GM12892 (cell line): ENCODE data around the gene ZC2HC1B.
"Not testable (repeated sequence)": the region's sequence is repeated elsewhere in the genome, so short reads cannot be mapped to it uniquely, and the experiment has no call there.

Experiments
- DNase-seq: peaks from one replicate; pipeline ENCODE4 v3.0.0; 2011; ENCODE audit not compliant: insufficient read length
- FAIRE-seq: peaks from 2 replicates; lab custom pipeline; 2011; peaks lifted over from hg19 to GRCh38; lab: Jason Lieb, UNC
- POLR2A ChIP-seq: IDR thresholded peaks from 2 replicates; pipeline ENCODE4 v1.6.1; 2011; ENCODE audit warnings: low read depth, low read length, control low read depth
- POLR2AphosphoS5 ChIP-seq: IDR thresholded peaks from 2 replicates; pipeline ENCODE4 v1.6.1; 2011; ENCODE audit warnings: low read depth, low read length, control low read depth
- TAF1 ChIP-seq: IDR thresholded peaks from 2 replicates; pipeline ENCODE4 v1.6.1; 2011; ENCODE audit warnings: low read depth, mild to moderate bottlenecking, control low read depth, low read length, borderline replicate concordance

Gene ZC2HC1B

DNA sequence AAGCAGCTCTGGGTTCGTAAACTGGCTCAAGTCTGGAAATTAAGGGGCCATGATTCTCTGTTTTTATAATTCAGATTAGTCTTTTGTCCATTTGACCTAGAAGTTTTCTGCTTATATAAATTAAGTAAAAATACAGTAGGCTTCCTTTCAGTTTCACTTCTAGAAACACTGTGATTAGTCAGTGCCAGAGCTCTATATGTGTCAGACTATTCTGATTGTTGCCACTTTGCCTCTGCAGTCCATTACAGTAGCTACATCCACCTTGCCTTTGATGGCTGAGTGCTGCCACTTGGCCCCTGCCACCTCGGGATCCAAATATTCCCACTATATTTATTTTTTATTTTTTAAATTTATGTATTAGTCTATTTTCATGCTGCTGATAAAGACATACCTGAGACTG lies 7.9 kb downstream of the ZC2HC1B start:
- DNase-seq (no peak), FAIRE-seq (no peak)
- no peak for TF ChIP-seq TAF1
- no peak for TF ChIP-seq POLR2AphosphoS5
- no peak for TF ChIP-seq POLR2A

DNA sequence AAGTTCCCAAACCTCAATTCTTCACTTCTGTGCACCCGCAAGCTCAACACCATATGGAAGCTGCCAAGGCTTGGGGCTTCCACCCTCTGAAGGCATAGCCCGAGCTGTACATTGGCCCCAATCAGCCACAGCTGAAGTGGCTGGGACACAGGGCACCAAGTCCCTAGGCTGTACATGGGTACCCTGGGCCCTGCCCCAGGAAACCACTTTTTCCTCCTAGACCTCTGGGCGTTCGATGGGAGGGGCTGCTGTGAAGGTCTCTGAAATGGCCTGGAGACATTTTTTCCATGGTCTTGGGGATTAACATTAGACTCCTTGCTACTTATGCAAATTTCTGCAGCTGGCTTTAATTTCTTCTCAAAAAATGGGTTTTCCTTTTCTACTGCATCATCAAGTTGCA lies 9.3 kb downstream of the ZC2HC1B start:
- DNase-seq, FAIRE-seq: not testable (repeated sequence)

DNA sequence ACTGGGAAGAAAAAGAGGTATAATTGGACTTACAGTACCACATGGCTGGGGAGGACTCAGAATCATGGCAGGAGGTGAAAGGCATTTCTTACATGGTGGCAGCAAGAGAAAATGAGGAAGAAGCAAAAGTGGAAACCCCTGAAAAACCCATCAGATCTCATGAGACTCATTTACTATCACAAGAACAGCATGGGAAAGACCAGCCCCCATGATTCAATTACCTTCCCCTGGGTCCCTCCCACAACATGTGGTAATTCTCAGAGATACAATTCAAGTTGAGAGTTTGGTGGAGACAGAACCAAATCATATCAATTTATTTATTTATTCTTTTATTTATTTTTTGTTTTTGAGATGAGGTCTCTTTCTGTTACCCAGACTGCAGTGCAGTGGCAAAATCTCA lies 10.2 kb downstream of the ZC2HC1B start:
- not testable (repeated sequence) for FAIRE-seq

DNA sequence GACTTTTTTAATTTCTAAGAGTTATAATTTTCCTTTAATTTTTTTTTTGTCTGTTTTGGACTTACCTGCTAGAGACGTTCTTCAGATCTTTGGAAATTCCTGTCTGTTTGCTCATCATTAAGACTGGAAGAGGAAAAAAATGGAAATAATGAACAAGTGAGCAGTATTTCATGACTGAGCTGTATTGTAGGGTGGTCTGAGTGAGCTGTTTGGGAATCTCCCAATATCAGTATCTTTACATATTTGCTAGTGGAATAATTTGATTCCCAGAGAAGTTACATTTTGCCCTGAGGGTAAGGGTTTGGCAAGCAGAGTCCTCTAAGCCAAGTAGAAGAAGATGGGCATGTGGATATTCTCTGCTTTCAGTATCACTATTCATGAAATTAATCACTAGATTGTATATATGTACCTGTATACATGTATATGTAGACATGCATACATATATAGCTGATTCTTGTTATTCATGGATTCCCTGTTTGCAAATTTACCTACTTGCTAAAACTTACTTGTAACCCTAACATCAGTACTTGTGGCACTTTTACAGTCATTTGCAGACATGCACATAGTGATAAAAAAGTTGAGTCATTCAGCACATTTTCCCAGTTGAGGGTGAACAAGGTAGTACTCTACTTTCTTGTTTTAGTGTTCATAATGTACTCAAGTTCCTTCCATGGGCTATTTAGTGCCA lies 13.5 kb downstream of the ZC2HC1B start:
- no peak for DNase-seq
- FAIRE-seq = no peak
- TF ChIP-seq POLR2AphosphoS5 (no peak), TAF1 (no peak), POLR2A (no peak)

More for the DNA sequence above, 10.2 kb downstream of the ZC2HC1B start:
- not testable (repeated sequence) for DNase-seq

DNA sequence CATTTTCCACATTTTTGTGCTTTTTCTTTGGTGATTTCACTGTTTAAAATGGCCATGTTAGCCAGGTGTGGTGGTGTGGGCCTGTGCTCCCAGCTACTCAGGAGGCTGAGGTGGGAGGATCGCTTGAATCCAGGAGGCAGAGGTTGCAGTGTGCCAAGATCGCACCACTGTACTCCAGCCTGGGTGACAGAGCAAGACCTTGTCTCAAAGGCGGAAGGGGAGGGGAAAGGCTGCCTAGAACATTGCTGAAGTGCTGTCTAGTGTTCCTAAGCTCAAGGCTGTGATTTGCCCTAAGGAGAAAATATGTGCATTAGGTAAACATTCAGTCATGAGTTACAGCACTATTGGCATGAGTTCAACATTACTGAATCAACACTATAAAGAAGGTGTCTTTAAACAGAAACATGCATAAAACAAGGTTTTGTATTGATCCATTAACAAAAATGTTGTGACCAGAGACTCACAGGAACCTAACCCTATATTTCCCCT lies 14.0 kb downstream of the ZC2HC1B start:
- peak; percentile 17 for FAIRE-seq
- TF ChIP-seq TAF1 (no peak), POLR2AphosphoS5 (no peak), POLR2A (no peak)

DNA sequence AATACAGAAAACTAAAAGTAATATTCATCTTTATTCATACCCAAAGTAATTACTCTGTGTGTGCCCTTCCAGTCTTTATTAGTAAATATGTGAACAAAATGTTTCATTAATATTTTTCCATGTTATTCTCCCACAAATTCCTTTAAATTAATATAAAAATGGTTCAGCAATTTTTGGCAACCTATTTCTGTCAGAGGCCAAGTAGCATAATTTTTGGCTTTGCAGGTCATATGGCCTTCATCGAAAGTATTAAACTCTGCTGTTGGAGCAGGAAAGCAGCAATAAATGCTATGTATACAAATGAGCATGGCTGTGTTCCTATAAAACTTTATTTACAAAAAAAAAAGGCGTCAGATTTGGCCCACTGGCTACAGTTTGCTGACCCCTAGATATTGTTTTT lies 16.1 kb downstream of the ZC2HC1B start:
- TF ChIP-seq POLR2A (no peak), TAF1 (no peak), POLR2AphosphoS5 (no peak)
- DNase-seq (no peak), FAIRE-seq (no peak)

More for the DNA sequence above, 14.0 kb downstream of the ZC2HC1B start:
- DNase-seq = no peak

DNA sequence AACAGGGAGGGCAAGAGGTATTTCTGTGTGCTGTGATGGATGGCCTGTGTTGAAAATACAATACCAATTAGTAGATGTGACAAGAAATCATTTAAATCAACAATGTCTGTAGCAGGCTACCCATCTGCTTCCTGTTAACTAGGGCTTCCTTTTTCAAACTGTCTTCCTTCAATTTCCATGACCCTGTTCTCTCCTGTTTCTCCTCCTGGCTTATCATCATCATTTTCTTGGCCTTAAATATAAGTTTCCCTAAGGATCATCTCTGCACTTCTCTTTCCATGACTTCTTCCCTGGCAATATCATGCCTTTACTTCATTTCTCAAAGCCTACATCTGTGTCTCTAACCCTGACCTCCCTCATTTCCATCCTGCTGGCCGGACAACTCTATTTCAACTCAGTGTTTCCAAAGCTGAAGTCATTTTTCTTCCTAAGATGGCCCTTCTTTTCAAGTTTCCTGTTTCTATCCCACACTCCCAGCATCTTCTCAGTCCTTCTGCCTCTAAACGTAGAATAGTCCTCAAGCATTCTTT lies 18.2 kb downstream of the ZC2HC1B start:
- no peak for TF ChIP-seq POLR2AphosphoS5
- TF ChIP-seq TAF1 = no peak
- no peak for TF ChIP-seq POLR2A
- no peak for FAIRE-seq

DNA sequence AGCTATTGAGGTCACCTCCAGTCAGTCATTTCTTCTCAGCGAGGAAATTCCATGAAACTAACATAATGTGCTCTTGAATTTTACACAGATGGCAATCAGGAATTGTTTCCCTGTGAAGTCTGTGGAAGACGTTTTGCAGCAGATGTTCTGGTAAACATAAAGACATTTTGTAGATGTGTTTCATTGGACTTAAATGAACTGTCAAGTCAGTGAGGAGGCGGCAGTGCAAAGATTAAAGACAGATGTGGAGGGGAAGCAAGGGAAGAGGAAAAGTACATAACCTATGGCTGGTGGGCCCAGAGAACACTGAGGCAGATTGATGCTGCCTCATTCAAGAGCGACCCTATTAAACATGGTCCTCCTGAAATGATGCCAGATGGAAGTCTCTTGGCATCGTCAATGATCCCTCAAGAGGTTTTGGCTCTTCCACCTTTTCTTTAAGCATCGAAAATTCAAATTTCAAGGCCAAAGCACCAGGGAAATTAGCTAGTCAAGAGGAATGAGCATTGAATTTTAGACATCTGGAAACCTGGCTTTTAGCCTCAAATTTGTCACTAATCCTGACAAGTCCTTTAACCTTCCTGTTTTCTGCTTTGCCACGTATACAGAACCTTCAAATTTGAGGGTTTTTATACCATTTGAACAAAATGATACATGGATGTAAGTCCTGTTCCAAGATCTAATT lies 20.1 kb downstream of the ZC2HC1B start:
- FAIRE-seq (no peak), DNase-seq (no peak)
- TF ChIP-seq POLR2AphosphoS5 = no peak
- no peak for TF ChIP-seq POLR2A
- no peak for TF ChIP-seq TAF1

More for the DNA sequence above, 18.2 kb downstream of the ZC2HC1B start:
- no peak for DNase-seq

DNA sequence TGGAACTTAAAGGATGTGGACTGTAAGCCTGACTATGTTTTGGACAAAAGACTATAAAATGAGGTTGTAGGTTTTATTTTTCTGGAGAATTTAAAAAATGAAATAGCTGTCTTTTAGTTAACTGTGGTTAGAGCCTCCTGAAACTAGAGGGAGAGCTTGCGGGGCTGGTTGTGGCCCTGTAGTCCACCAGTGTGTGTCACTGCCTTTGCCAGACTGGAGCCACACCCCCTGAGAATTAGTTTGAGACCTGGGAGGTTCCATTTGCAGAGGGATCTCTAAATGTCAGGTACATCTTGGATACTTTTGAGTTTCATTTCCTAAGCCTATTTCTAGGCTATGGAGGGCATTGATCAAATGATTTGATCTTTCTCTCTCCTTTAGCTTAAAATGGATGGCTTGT lies 20.8 kb downstream of the ZC2HC1B start:
- DNase-seq = no peak
- FAIRE-seq = no peak
- TF ChIP-seq POLR2A (no peak), TAF1 (no peak), POLR2AphosphoS5 (no peak)

DNA sequence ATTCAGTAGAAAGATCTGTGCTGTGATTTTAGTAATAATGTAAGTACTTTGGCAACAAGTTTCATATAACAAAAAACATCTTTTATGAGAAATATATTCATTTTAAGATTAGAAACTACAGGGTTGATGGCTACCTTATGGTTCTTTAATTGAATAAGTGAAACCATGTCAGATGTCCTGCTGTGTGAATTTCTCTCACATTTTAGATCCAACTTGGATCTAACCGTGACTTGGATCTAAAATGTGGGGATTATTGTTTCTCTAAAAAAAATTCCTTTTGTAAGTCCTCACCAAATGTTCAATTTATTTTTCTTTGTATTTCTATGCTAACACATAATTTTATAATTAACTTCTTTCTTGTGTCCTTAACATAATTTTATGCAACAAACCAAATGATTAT lies 30.4 kb downstream of the ZC2HC1B start:
- TF ChIP-seq POLR2AphosphoS5 (no peak), TAF1 (no peak), POLR2A (no peak)
- FAIRE-seq (no peak), DNase-seq (no peak)

DNA sequence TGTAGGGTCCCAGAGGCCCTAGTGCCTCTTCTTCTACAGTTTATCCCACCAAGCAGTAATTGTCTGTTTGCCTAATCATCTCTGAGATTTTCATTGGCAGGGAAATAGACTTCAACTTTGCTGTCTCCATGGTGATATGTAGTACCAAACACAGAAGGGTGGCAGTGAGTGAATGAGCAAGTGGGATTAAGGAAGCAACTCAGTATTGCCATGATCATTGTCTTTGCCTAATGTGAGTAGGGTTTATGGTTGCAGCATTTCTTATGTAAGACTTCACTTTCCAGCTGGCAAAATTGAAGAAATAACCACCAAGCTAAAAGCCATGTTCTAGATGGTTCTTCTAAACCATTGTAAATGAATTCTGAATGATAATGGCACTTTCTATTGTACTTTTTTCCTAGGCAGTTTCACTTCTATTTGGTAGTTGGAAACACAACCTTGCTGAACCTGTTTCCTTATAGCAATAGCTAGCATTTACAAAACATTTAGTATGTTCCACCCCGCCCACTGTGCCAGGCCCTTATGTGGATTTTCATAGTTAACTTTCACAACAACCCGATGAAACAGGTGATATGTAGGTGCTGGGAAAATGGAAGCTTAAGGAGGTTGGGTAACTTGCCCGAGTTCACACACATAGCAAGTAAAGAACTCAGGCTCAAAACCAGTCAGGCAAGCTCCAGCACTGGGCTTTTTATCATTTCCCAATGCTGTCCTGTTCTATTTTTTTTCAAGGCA lies 32.0 kb downstream of the ZC2HC1B start:
- no peak for DNase-seq
- no peak for TF ChIP-seq POLR2A
- no peak for TF ChIP-seq TAF1
- no peak for TF ChIP-seq POLR2AphosphoS5
- no peak for FAIRE-seq

DNA sequence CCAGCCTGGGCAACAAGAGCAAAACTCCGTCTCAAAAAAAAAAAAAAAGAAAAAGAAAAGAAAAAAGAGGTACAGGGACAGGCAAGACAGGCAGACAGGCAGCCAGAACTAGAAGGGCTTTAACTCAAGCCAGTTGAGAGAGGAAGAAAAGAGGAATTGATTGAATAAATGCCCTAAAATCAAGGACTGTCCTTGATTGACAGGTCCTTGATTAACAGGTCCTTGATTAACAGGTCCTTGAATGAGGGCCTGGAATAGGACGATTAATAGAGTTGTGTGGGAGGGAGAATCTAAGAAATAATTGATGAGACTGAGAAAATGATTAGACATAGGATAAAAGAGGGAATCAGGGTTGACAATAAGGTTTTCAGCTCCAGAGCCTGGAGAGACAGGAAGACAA lies 36.1 kb downstream of the ZC2HC1B start:
- no peak for FAIRE-seq
- TF ChIP-seq TAF1 (no peak), POLR2AphosphoS5 (no peak), POLR2A (no peak)

More for the DNA sequence above, 36.1 kb downstream of the ZC2HC1B start:
- no peak for DNase-seq
